GM19043 (cell line): ENCODE measurements around the gene FBXO41.

ENCODE experiments used
- ATAC-seq: cut with Tn5 transposase; IDR thresholded peaks from one replicate; pipeline ENCODE4 v1.9.1; 2021; ENCODE audit warnings: low read depth; ENCODE audit not compliant: unreplicated experiment

The FBXO41 gene

GRCh38 chr2:73217826-73218225 is 66.5 kb downstream of the FBXO41 start:
- no peak for ATAC-seq

GRCh38 chr2:73217160-73217559 is 67.1 kb downstream of the FBXO41 start:
- ATAC-seq, result no peak

- ATAC-seq, result no peak
Observed at GRCh38 chr2:73215254-73215653, 69.0 kb downstream of the FBXO41 start.

- peak; percentile 90 for ATAC-seq
Observed at GRCh38 chr2:73214120-73215035, 69.9 kb downstream of the FBXO41 start, which contains the start of gene SMYD5. TSS of gene SMYD5 (plus strand) at chr2:73214245. CDS start at chr2:73214267, 22 bp downstream.

- ATAC-seq, result peak; percentile 75
Observed at GRCh38 chr2:73212448-73213176, 71.7 kb downstream of the FBXO41 start.

GRCh38 chr2:73212098-73212447 is 72.2 kb downstream of the FBXO41 start:
- no peak for ATAC-seq

GRCh38 chr2:73210696-73211095 is 73.6 kb downstream of the FBXO41 start:
- ATAC-seq, result no peak

GRCh38 chr2:73210019-73210418 is 74.3 kb downstream of the FBXO41 start:
- no peak for ATAC-seq

- no peak for ATAC-seq
Observed at GRCh38 chr2:73208258-73208657, 76.0 kb downstream of the FBXO41 start.

- ATAC-seq, result no peak
Observed at GRCh38 chr2:73205611-73206010, 78.7 kb downstream of the FBXO41 start.
